Measurements from ENCODE around the gene ALPL.

ALPL gene

GRCh38 chr1:21605012-21605715 is 95.9 kb downstream of the ALPL start:
- H3K4me3 ChIP-seq (ENCODE audit: low read depth, low read length), result no peak overlapping the region
- no peaks in the 10 kb centered on the region for H3K9me3 ChIP-seq (ENCODE audit: severe bottlenecking)
- no peak overlapping the region for H3K27ac ChIP-seq
- no peaks in the 10 kb centered on the region for H3K36me3 ChIP-seq
- no peaks in the 10 kb centered on the region for H3K27me3 ChIP-seq (ENCODE audit: insufficient read depth, low read depth, severe bottlenecking)
- DNase-seq, result no peak
- TF ChIP-seq CTCF (IDR thresholded peaks at IDR 0.05; ENCODE audit: low read depth, low read length), result peak; percentile 38; the same call in 1 of the 2 replicates

GRCh38 chr1:21605964-21606705 is 96.9 kb downstream of the ALPL start:
- Histone ChIP-seq H3K9me3 (ENCODE audit: severe bottlenecking) (no peaks in the 10 kb centered on the region), H3K4me3 (ENCODE audit: low read depth, low read length) (no peak overlapping the region), H3K36me3 (no peaks in the 10 kb centered on the region), H3K27ac (no peak overlapping the region), H3K27me3 (ENCODE audit: insufficient read depth, low read depth, severe bottlenecking) (no peaks in the 10 kb centered on the region)
- no peak for DNase-seq
- no peak for TF ChIP-seq CTCF (IDR thresholded peaks at IDR 0.05; ENCODE audit: low read depth, low read length)

- peak; percentile 64 for DNase-seq
- no peaks in the 10 kb centered on the region for H3K27me3 ChIP-seq (ENCODE audit: insufficient read depth, low read depth, severe bottlenecking)
- H3K36me3 ChIP-seq, result peaks cover 10% of the 10 kb centered on the region
- no peaks in the 10 kb centered on the region for H3K9me3 ChIP-seq (ENCODE audit: severe bottlenecking)
- no peak overlapping the region for H3K27ac ChIP-seq
- H3K4me3 ChIP-seq (ENCODE audit: low read depth, low read length), result no peak overlapping the region
- no peak for TF ChIP-seq CTCF (IDR thresholded peaks at IDR 0.05; ENCODE audit: low read depth, low read length)
Measured at GRCh38 chr1:21607549-21608529, 98.6 kb downstream of the ALPL start.

GRCh38 chr1:21608798-21609197 is 99.6 kb downstream of the ALPL start:
- H3K36me3 ChIP-seq, result peaks cover 16% of the 10 kb centered on the region
- no peak overlapping the region for H3K4me3 ChIP-seq (ENCODE audit: low read depth, low read length)
- no peak for DNase-seq
- H3K27me3 ChIP-seq (ENCODE audit: insufficient read depth, low read depth, severe bottlenecking), result no peaks in the 10 kb centered on the region
- no peak overlapping the region for H3K27ac ChIP-seq
- TF ChIP-seq CTCF (IDR thresholded peaks at IDR 0.05; ENCODE audit: low read depth, low read length), result no peak
- no peaks in the 10 kb centered on the region for H3K9me3 ChIP-seq (ENCODE audit: severe bottlenecking)

- Histone ChIP-seq H3K27me3 (ENCODE audit: insufficient read depth, low read depth, severe bottlenecking) (no peaks in the 10 kb centered on the region), H3K27ac (no peak overlapping the region), H3K36me3 (peaks cover 16% of the 10 kb centered on the region), H3K4me3 (ENCODE audit: low read depth, low read length) (no peak overlapping the region), H3K9me3 (ENCODE audit: severe bottlenecking) (no peaks in the 10 kb centered on the region)
- no peak for DNase-seq
- TF ChIP-seq CTCF (IDR thresholded peaks at IDR 0.05; ENCODE audit: low read depth, low read length), result no peak
Measured at GRCh38 chr1:21610027-21610426, 100.8 kb downstream of the ALPL start.
